ENCODE data around the gene PANK4. TPM values are rescaled to one million over a fixed set of nuclear protein-coding genes. Genes with fewer than 3 reads are reported as not detected.
"Not testable (repeated sequence)": the region's sequence is repeated elsewhere in the genome, so short reads cannot be mapped to it uniquely, and the experiment has no call there.

Gene PANK4
- total RNA-seq, 6 experiments from 2014 or later = 9.6 to 18.9 (median 13.4) TPM

- DNase-seq = no peak
- TF ChIP-seq POLR2A (IDR thresholded peaks at IDR 0.05) = no peak
- TF ChIP-seq, protein P1, sequence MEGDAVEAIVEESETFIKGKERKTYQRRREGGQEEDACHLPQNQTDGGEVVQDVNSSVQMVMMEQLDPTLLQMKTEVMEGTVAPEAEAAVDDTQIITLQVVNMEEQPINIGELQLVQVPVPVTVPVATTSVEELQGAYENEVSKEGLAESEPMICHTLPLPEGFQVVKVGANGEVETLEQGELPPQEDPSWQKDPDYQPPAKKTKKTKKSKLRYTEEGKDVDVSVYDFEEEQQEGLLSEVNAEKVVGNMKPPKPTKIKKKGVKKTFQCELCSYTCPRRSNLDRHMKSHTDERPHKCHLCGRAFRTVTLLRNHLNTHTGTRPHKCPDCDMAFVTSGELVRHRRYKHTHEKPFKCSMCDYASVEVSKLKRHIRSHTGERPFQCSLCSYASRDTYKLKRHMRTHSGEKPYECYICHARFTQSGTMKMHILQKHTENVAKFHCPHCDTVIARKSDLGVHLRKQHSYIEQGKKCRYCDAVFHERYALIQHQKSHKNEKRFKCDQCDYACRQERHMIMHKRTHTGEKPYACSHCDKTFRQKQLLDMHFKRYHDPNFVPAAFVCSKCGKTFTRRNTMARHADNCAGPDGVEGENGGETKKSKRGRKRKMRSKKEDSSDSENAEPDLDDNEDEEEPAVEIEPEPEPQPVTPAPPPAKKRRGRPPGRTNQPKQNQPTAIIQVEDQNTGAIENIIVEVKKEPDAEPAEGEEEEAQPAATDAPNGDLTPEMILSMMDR (IDR thresholded peaks at IDR 0.05) = no peak
- intact Hi-C loops (cut with DNase I) = no loop called here
- H3K4me1 ChIP-seq = peaks cover 0 to 9% (median 2%) of the 10 kb centered on the region in 4 donors
- no peak overlapping the region for H3K4me3 ChIP-seq
- WGBS (ENCODE audit: insufficient coverage, low coverage, low lambda C conversion rate, missing lambda C conversion rate) = 38% methylated on average over 4 of the region's 9 CpGs
- H3K27ac ChIP-seq = no peak overlapping the region
- no peaks in the 10 kb centered on the region for H3K27me3 ChIP-seq
- no peak for ATAC-seq
- no peaks in the 10 kb centered on the region for H3K36me3 ChIP-seq
- H3K9me3 ChIP-seq = peaks cover 0 to 8% (median 0%) of the 10 kb centered on the region in 4 donors
Measured at GRCh38 chr1:2571348-2571747, 45.0 kb upstream of the PANK4 start.

- Histone ChIP-seq H3K4me3 (no peak overlapping the region), H3K27ac (no peak overlapping the region), H3K36me3 (no peaks in the 10 kb centered on the region), H3K4me1 (peaks cover 0 to under 1% (median 0%) of the 10 kb centered on the region in 4 donors), H3K27me3 (no peaks in the 10 kb centered on the region), H3K9me3 (peaks cover 0 to 8% (median 0%) of the 10 kb centered on the region in 4 donors)
- DNase-seq (no peak), ATAC-seq (no peak)
- TF ChIP-seq, protein P1 (IDR thresholded peaks at IDR 0.05) = no peak
- no peak for TF ChIP-seq POLR2A (IDR thresholded peaks at IDR 0.05)
- intact Hi-C loops (cut with DNase I) = no loop called here
- 68% methylated on average over 4 of the region's 17 CpGs for WGBS (ENCODE audit: insufficient coverage, low coverage, low lambda C conversion rate, missing lambda C conversion rate)
Measured at GRCh38 chr1:2570332-2570731, 43.9 kb upstream of the PANK4 start.

GRCh38 chr1:2569703-2570102 lies 43.3 kb upstream of the PANK4 start:
- intact Hi-C loops (cut with DNase I) = loop anchor here in 1 of 2 donors (10.0 kb wide), 1 partner anchor 75 kb away; no protein-coding TSS in a partner anchor
- WGBS (ENCODE audit: insufficient coverage, low coverage, low lambda C conversion rate, missing lambda C conversion rate) = 80% methylated on average over 1 of the region's 13 CpGs
- H3K27me3 ChIP-seq, H3K36me3 ChIP-seq, H3K9me3 ChIP-seq, H3K4me3 ChIP-seq, H3K27ac ChIP-seq, H3K4me1 ChIP-seq, ATAC-seq, DNase-seq: not testable (repeated sequence)

GRCh38 chr1:2569060-2569459 lies 42.7 kb upstream of the PANK4 start:
- Histone ChIP-seq H3K27me3 (no peaks in the 10 kb centered on the region), H3K4me3 (no peak overlapping the region), H3K9me3 (peaks cover 0 to 8% (median 0%) of the 10 kb centered on the region in 4 donors), H3K27ac (no peak overlapping the region), H3K4me1 (no peaks in the 10 kb centered on the region), H3K36me3 (no peaks in the 10 kb centered on the region)
- WGBS (ENCODE audit: insufficient coverage, low coverage, low lambda C conversion rate, missing lambda C conversion rate) = 83% methylated on average over 14 of the region's 17 CpGs
- ATAC-seq (no peak), DNase-seq (no peak)
- intact Hi-C loops (cut with DNase I) = loop anchor here in 1 of 2 donors (10.0 kb wide), 1 partner anchor 76 kb away; no protein-coding TSS in a partner anchor
- TF ChIP-seq, protein P1 (IDR thresholded peaks at IDR 0.05) = no peak

DNA sequence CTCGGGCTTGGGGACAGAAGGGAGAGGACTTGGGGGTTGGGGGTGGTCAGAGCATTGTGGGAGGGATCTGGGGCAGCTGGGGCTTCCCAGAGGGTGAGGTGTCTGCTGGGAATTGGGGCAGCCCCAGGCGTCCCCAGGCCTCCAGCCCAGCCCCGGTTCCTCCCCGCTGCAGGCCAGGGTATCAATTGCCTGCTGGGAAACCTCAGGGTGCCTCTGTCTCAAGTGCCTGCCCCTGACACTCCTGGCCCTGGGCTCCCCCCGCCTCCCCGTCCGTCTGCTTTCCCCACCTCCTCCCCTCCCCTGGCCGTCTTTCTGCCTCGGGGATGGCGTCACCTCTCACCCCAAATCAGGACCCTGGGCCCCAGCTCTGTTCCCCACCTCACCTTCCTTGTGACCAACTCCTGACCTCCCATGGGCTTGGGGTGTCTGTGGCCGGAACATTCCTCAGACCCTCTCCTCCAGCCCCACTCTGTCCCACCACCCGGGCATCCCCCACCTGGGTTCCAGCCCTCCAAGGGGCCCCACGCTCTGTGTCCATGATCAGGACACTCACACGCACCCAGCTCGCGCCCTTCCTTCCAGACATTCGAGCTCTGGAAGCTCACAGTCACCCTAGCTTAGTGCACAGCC lies 41.9 kb upstream of the PANK4 start:
- not testable (repeated sequence) for H3K27ac ChIP-seq, H3K36me3 ChIP-seq, H3K4me3 ChIP-seq, H3K27me3 ChIP-seq, H3K9me3 ChIP-seq, ATAC-seq, H3K4me1 ChIP-seq, DNase-seq
- intact Hi-C loops (cut with DNase I) = loop anchor here in 1 of 2 donors (10.0 kb wide), 1 partner anchor 76 kb away; no protein-coding TSS in a partner anchor
- WGBS (ENCODE audit: insufficient coverage, low coverage, low lambda C conversion rate, missing lambda C conversion rate) = 60% methylated on average over 1 of the region's 17 CpGs
